ENCODE measurements around the gene MOV10. TPM values are rescaled to one million over a fixed set of nuclear protein-coding genes. Genes with fewer than 3 reads are reported as not detected.

MOV10 gene
- total and polyA plus RNA-seq, 10 of the 15 experiments (the other 5 are each of a cell fraction or from before 2014, with no cell fraction given) = 21.0 to 80.3 (median 49.8) TPM

DNA sequence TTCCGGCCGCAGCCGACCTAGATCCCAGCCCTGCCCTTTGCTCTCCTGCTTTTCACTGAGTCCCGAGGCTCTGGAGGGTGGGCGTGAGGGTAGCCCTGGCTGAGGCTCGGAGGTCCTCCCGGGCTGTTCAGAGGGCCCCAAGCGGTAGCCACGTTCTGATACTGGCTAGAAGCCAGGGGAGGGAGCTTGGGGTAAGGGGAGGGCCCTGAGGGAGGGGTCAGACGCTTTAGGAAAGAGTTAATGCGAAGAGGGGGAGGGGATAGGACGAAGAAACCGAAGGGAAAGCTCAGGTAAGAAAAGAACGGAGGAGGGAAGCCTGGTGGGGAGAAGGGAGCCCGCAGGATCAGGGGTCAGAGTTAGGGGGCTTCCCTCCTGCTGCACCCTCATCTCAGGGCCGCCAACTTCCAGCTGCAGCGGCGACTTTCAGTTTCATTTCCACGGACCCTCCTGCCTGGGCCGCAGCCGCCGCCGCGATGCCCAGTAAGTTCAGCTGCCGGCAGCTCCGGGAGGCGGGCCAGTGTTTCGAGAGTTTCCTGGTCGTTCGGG lies at the start of gene MOV10 (continued):
- TF ChIP-seq, protein P1, sequence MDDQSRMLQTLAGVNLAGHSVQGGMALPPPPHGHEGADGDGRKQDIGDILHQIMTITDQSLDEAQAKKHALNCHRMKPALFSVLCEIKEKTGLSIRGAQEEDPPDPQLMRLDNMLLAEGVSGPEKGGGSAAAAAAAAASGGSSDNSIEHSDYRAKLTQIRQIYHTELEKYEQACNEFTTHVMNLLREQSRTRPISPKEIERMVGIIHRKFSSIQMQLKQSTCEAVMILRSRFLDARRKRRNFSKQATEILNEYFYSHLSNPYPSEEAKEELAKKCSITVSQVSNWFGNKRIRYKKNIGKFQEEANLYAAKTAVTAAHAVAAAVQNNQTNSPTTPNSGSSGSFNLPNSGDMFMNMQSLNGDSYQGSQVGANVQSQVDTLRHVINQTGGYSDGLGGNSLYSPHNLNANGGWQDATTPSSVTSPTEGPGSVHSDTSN (IDR thresholded peaks at IDR 0.05; ENCODE audit: insufficient replicate concordance, low read depth, low read length) = no peak
- no peak for TF ChIP-seq NFYB (IDR thresholded peaks at IDR 0.05; ENCODE audit: insufficient read depth, low read depth, low read length)
- TF ChIP-seq MYC (IDR thresholded peaks at IDR 0.05; ENCODE audit: insufficient read depth, insufficient read length, insufficient replicate concordance, low read length, severe bottlenecking) = no peak
- TF ChIP-seq HCFC1 (IDR thresholded peaks at IDR 0.05; ENCODE audit: low read length) = 0 out of 2 replicates have a peak, but pooled peaks have one; percentile 17
- peak; percentile 65; the same call in 1 of the 2 replicates for TF ChIP-seq MTA2 (IDR thresholded peaks at IDR 0.05; ENCODE audit: low read depth)
- no peak for TF ChIP-seq SREBF2 (IDR thresholded peaks at IDR 0.05; ENCODE audit: low read length)
- TF ChIP-seq MXI1 (IDR thresholded peaks at IDR 0.05; ENCODE audit: low read depth, low read length) = 0 out of 2 replicates have a peak, but pooled peaks have one; percentile 48
- TF ChIP-seq NRF1 (conservative IDR thresholded peaks at IDR 0.05; ENCODE audit: low read depth, low read length) = no peak
- TF ChIP-seq CBFB (IDR thresholded peaks at IDR 0.05; ENCODE audit: low read depth) = peak; percentile 43; the same call in 1 of the 2 replicates
- TF ChIP-seq ZBTB33 (IDR thresholded peaks at IDR 0.05) = no peak; the same call in 1 of the 2 replicates
- TF ChIP-seq POLR2AphosphoS5 (IDR thresholded peaks at IDR 0.05; ENCODE audit: low read length) = peak; percentile 72; the same call in 1 of the 2 replicates
- no peak for TF ChIP-seq HDAC6 (IDR thresholded peaks at IDR 0.05; ENCODE audit: unreplicated experiment)
- TF ChIP-seq, protein P2, sequence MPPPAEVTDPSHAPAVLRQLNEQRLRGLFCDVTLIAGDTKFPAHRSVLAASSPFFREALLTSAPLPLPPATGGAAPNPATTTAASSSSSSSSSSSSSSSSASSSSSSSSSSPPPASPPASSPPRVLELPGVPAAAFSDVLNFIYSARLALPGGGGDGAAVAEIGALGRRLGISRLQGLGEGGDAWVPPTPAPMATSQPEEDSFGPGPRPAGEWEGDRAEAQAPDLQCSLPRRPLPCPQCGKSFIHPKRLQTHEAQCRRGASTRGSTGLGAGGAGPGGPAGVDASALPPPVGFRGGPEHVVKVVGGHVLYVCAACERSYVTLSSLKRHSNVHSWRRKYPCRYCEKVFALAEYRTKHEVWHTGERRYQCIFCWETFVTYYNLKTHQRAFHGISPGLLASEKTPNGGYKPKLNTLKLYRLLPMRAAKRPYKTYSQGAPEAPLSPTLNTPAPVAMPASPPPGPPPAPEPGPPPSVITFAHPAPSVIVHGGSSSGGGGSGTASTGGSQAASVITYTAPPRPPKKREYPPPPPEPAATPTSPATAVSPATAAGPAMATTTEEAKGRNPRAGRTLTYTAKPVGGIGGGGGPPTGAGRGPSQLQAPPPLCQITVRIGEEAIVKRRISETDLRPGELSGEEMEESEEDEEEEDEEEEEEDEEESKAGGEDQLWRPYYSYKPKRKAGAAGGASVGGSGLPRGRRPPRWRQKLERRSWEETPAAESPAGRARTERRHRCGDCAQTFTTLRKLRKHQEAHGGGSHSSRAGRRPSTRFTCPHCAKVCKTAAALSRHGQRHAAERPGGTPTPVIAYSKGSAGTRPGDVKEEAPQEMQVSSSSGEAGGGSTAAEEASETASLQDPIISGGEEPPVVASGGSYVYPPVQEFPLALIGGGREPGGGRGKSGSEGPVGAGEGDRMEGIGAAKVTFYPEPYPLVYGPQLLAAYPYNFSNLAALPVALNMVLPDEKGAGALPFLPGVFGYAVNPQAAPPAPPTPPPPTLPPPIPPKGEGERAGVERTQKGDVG (CRISPR knock-in tag; IDR thresholded peaks at IDR 0.05) = no peak
- TF ChIP-seq IRF5 (IDR thresholded peaks at IDR 0.05; ENCODE audit: borderline replicate concordance) = no peak
- TF ChIP-seq ZBTB11 (CRISPR knock-in tag; IDR thresholded peaks at IDR 0.05) = no peak
- TF ChIP-seq RFX5 (IDR thresholded peaks at IDR 0.05; ENCODE audit: low read depth, low read length) = no peak
- no peak for TF ChIP-seq ATF3 (IDR thresholded peaks at IDR 0.05; ENCODE audit: borderline replicate concordance, extremely low read depth, low read depth, low read length)
- TF ChIP-seq KDM1A (IDR thresholded peaks at IDR 0.05; ENCODE audit: borderline replicate concordance) = no peak

All from GM12878 (cell line).